A549 (cell line): ENCODE data around the gene TJP2.
A peak's percentile ranks its signal among the peaks of the same experiment; 100 is the strongest.

ENCODE experiments used
- BHLHE40 ChIP-seq: IDR thresholded peaks from 2 replicates; pipeline ENCODE4 v1.6.1; 2012; ENCODE audit warnings: low read depth, low read length, inconsistent platforms
- EP300 ChIP-seq, 2 experiments: fragments of >200 bp; sonication (Bioruptor Twin); formaldehyde crosslinking; IDR thresholded peaks; 2 replicates in 1 of 2; 3 replicates in 1 of 2; pipeline ENCODE4 v1.6.1; 2016 to 2017
- HDAC2 ChIP-seq: fragments of 200-600 bp; sonication (generic); IDR thresholded peaks from 2 replicates; pipeline ENCODE4 v1.6.1; 2016
- MAFK ChIP-seq: fragments of 450-650 bp; IDR thresholded peaks from 2 replicates; pipeline ENCODE4 v1.6.1; 2014; ENCODE audit not compliant: partially characterized antibody
- MYC ChIP-seq: IDR thresholded peaks from 2 replicates; pipeline ENCODE4 v1.6.1; 2012; ENCODE audit warnings: mild to moderate bottlenecking, inconsistent platforms, low read length, improper control_type of control experiment, borderline replicate concordance
- NPAS2 ChIP-seq: fragments of 250-450 bp; sonication (Bioruptor Pico); IDR thresholded peaks from 2 replicates; pipeline ENCODE4 v1.8.0; 2022; ENCODE audit warnings: mild to moderate bottlenecking, moderate library complexity, borderline replicate concordance
- POLR2A ChIP-seq: IDR thresholded peaks from 2 replicates; pipeline ENCODE4 v1.6.1; 2012; ENCODE audit warnings: mild to moderate bottlenecking, low read length
- RCOR1 ChIP-seq: fragments of 150-350 bp; IDR thresholded peaks from 2 replicates; pipeline ENCODE4 v1.6.1; 2014; ENCODE audit warnings: antibody characterized with exemption, low read length, low read depth
- SMC3 ChIP-seq: fragments of >200 bp; sonication (Bioruptor Twin); formaldehyde crosslinking; IDR thresholded peaks from 3 replicates; pipeline ENCODE4 v1.6.1; 2018; ENCODE audit warnings: inconsistent platforms
- TF ChIP-seq, protein P1 (sequence below): fragments of 450-650 bp; IDR thresholded peaks from 2 replicates; pipeline ENCODE4 v1.6.1; 2014; ENCODE audit warnings: antibody characterized with exemption
- TF ChIP-seq, protein P2 (sequence below): fragments of >200 bp; sonication (Bioruptor Twin); formaldehyde crosslinking; IDR thresholded peaks from 3 replicates; pipeline ENCODE4 v1.5.1; 2016
- TF ChIP-seq, protein P3 (sequence below): IDR thresholded peaks from 2 replicates; pipeline ENCODE4 v1.6.1; 2012
- TF ChIP-seq, protein P4 (sequence below): fragments of 150-350 bp; IDR thresholded peaks from 2 replicates; pipeline ENCODE4 v1.6.1; 2014; ENCODE audit warnings: low read depth, mild to moderate bottlenecking, low read length

DNA sequence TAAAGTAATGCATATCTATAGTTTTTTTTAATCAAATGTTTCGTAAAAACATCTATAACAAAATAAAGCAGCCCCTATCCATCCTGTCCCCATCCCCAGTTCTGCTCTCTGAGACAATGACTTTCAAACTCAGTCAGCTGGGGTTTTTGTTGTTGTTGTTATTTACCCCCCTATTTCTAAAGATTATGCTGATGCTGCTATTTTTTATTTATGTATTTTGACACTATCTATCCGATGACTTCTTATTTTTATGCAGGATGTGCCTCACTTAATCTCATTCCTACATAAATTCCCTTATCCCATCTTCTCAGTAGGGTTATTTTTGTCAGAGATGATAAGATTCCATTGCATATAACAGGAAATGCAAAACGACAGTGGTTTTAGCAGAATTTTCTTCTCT, 105.7 kb downstream of the TJP2 start:
- TF ChIP-seq, protein P1, sequence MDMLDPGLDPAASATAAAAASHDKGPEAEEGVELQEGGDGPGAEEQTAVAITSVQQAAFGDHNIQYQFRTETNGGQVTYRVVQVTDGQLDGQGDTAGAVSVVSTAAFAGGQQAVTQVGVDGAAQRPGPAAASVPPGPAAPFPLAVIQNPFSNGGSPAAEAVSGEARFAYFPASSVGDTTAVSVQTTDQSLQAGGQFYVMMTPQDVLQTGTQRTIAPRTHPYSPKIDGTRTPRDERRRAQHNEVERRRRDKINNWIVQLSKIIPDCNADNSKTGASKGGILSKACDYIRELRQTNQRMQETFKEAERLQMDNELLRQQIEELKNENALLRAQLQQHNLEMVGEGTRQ = no peak
- TF ChIP-seq SMC3 = no peak
- TF ChIP-seq EP300 (IDR thresholded peaks at IDR 0.05) = no peak
- TF ChIP-seq, protein P2, sequence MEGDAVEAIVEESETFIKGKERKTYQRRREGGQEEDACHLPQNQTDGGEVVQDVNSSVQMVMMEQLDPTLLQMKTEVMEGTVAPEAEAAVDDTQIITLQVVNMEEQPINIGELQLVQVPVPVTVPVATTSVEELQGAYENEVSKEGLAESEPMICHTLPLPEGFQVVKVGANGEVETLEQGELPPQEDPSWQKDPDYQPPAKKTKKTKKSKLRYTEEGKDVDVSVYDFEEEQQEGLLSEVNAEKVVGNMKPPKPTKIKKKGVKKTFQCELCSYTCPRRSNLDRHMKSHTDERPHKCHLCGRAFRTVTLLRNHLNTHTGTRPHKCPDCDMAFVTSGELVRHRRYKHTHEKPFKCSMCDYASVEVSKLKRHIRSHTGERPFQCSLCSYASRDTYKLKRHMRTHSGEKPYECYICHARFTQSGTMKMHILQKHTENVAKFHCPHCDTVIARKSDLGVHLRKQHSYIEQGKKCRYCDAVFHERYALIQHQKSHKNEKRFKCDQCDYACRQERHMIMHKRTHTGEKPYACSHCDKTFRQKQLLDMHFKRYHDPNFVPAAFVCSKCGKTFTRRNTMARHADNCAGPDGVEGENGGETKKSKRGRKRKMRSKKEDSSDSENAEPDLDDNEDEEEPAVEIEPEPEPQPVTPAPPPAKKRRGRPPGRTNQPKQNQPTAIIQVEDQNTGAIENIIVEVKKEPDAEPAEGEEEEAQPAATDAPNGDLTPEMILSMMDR = no peak
- peak; percentile 89 for TF ChIP-seq MAFK
- TF ChIP-seq BHLHE40 = no peak
- TF ChIP-seq, protein P3, sequence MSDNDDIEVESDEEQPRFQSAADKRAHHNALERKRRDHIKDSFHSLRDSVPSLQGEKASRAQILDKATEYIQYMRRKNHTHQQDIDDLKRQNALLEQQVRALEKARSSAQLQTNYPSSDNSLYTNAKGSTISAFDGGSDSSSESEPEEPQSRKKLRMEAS = no peak
- no peak for TF ChIP-seq NPAS2 (CRISPR knock-in tag)
- no peak for TF ChIP-seq MYC
- no peak for TF ChIP-seq POLR2A
- TF ChIP-seq, protein P4, sequence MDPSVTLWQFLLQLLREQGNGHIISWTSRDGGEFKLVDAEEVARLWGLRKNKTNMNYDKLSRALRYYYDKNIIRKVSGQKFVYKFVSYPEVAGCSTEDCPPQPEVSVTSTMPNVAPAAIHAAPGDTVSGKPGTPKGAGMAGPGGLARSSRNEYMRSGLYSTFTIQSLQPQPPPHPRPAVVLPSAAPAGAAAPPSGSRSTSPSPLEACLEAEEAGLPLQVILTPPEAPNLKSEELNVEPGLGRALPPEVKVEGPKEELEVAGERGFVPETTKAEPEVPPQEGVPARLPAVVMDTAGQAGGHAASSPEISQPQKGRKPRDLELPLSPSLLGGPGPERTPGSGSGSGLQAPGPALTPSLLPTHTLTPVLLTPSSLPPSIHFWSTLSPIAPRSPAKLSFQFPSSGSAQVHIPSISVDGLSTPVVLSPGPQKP = no peak
- TF ChIP-seq HDAC2 = no peak
- TF ChIP-seq RCOR1 = no peak
